Fibroblast of lung (primary cell): ENCODE data around the gene DZANK1.

ENCODE experiments used
- CTCF ChIP-seq, 2 donors: IDR thresholded peaks in 1 of 2; conservative IDR thresholded peaks in 1 of 2; 1 replicate in 1 of 2; 2 replicates in 1 of 2; pipeline ENCODE4 v1.5.1; 2011 to 2012; ENCODE audit warnings: low read length in 2 of 2, control low read depth in 1 of 2, inconsistent platforms in 1 of 2, low read depth in 1 of 2, mild to moderate bottlenecking in 1 of 2
- EZH2 ChIP-seq: IDR thresholded peaks from 2 replicates; pipeline ENCODE4 v1.5.1; 2012; ENCODE audit warnings: low read length, control low read depth, mild to moderate bottlenecking; ENCODE audit errors: missing control alignments

- no peak for TF ChIP-seq EZH2
- no peak for TF ChIP-seq CTCF (conservative IDR thresholded peaks at IDR 0.05 in 1 of 2, IDR thresholded peaks at IDR 0.05 in 1 of 2; ENCODE audit: low read depth in 1 of 2, low read length in 2 of 2)
Observed at GRCh38 chr20:18377896-18378481, 88.8 kb downstream of the DZANK1 start.
